B cell (primary cell): ENCODE measurements around the gene DOCK4. TPM values are rescaled to one million over a fixed set of nuclear protein-coding genes. Genes with fewer than 3 reads are reported as not detected.

Source experiments
- ATAC-seq: fragments of 200-7000 bp; cut with Tn5 transposase; one replicate; pipeline ENCODE4 v1.10.0; 2021; ENCODE audit warnings: low read depth, mild to moderate bottlenecking, moderate number of reproducible peaks, moderate library complexity
- CTCF ChIA-PET: fragments of 350-600 bp; sonication (Branson Sonifier 250); formaldehyde crosslinking; loops from one replicate; lab custom pipeline; 2021; ENCODE audit warnings: antibody characterized with exemption, inconsistent platforms; lab: Charles Lee
- POLR2A ChIA-PET: fragments of 350-600 bp; sonication (Branson Sonifier 250); formaldehyde crosslinking; loops from one replicate; lab custom pipeline; 2021; ENCODE audit warnings: antibody characterized with exemption; lab: Charles Lee
- DNase-seq: peaks from one replicate; pipeline ENCODE4 v3.0.0; 2013
- H2AFZ ChIP-seq: 2 replicates; pipeline ENCODE4 v1.6.1; 2012; ENCODE audit warnings: mild to moderate bottlenecking, low read depth, low read length; ENCODE audit not compliant: insufficient read depth, poor library complexity, severe bottlenecking
- H3K27ac ChIP-seq, 2 donors: 1 replicate in 1 of 2; 2 replicates in 1 of 2; pipeline ENCODE4 v1.5.1; 2012 to 2013; ENCODE audit warnings: low read length in 2 of 2, mild to moderate bottlenecking in 2 of 2, moderate library complexity in 1 of 2
- H3K27me3 ChIP-seq, 4 experiments: fragments of 200-600 bp in 1 of 4; sonication (generic) in 1 of 4; replicated peaks in 1 of 4; 1 replicate in 2 of 4; 2 replicates in 2 of 4; pipeline versions ENCODE4 v1.6.1 to v1.7.0; 2013 to 2016; ENCODE audit warnings: low read length in 3 of 4, mild to moderate bottlenecking in 2 of 4, mixed read lengths in 1 of 4, moderate library complexity in 1 of 4; ENCODE audit not compliant: insufficient read depth in 4 of 4, control insufficient read depth in 3 of 4; ENCODE audit errors: control extremely low read depth in 1 of 4
- H3K36me3 ChIP-seq, 2 experiments: replicated peaks in 1 of 2; 1 replicate in 1 of 2; 2 replicates in 1 of 2; pipeline versions ENCODE4 v1.6.1 to v1.7.1; 2013; ENCODE audit warnings: low read length in 1 of 2; ENCODE audit not compliant: insufficient read depth in 2 of 2, control insufficient read depth in 1 of 2; ENCODE audit errors: control extremely low read depth in 1 of 2, extremely low read depth in 1 of 2
- H3K4me1 ChIP-seq, 2 donors: fragments of 200-600 bp in 1 of 2; sonication (generic) in 1 of 2; 1 replicate in 1 of 2; 2 replicates in 1 of 2; pipeline versions ENCODE4 v1.5.1 to v1.6.1; 2013 to 2017; ENCODE audit warnings: low read length in 2 of 2; ENCODE audit not compliant: control insufficient read depth in 2 of 2, insufficient read depth in 2 of 2
- H3K4me2 ChIP-seq: replicated peaks from 2 replicates; pipeline ENCODE3; 2012; ENCODE audit warnings: mild to moderate bottlenecking, low read depth, low read length; ENCODE audit not compliant: poor library complexity, severe bottlenecking
- H3K4me3 ChIP-seq, 5 experiments: fragments of 200-600 bp in 1 of 5; sonication (generic) in 1 of 5; 1 replicate in 3 of 5; 2 replicates in 2 of 5; pipeline versions ENCODE4 v1.5.1 to v1.7.0; 2011 to 2016; ENCODE audit warnings: low read length in 4 of 5, mild to moderate bottlenecking in 4 of 5, low read depth in 2 of 5, control low read depth in 1 of 5, moderate library complexity in 1 of 5; ENCODE audit not compliant: insufficient read depth in 1 of 5; ENCODE audit errors: control extremely low read depth in 1 of 5, extremely low read depth in 1 of 5
- H3K79me2 ChIP-seq: fragments of 200-600 bp; sonication (generic); one replicate; pipeline ENCODE4 v1.6.0; 2016; ENCODE audit warnings: low read length; ENCODE audit not compliant: control insufficient read depth, insufficient read depth
- H3K9ac ChIP-seq: fragments of 200-600 bp; sonication (generic); 2 replicates; pipeline ENCODE4 v1.6.1; 2017; ENCODE audit warnings: mild to moderate bottlenecking, low read length, moderate library complexity
- H3K9me3 ChIP-seq, 3 donors: one replicate each; pipeline versions ENCODE4 v1.6.1 to v1.7.1; 2013; ENCODE audit warnings: low read length in 2 of 3; ENCODE audit not compliant: control insufficient read depth in 2 of 3, insufficient read depth in 1 of 3; ENCODE audit errors: control extremely low read depth in 1 of 3
- H4K20me1 ChIP-seq: 2 replicates; pipeline ENCODE4 v1.6.0; 2012; ENCODE audit warnings: mild to moderate bottlenecking, low read length; ENCODE audit not compliant: insufficient read depth, control insufficient read depth, poor library complexity, severe bottlenecking
- H3K27ac Mint-ChIP-seq: one replicate; pipeline ENCODE4 v1.8.0; 2021; ENCODE audit warnings: mixed read lengths
- H3K27me3 Mint-ChIP-seq: one replicate; pipeline ENCODE4 v1.8.0; 2021; ENCODE audit warnings: mixed read lengths
- H3K4me1 Mint-ChIP-seq: one replicate; pipeline ENCODE4 v1.8.0; 2021; ENCODE audit warnings: mixed read lengths
- H3K4me3 Mint-ChIP-seq: one replicate; pipeline ENCODE4 v1.8.0; 2021; ENCODE audit warnings: mixed read lengths
- H3K9me3 Mint-ChIP-seq: one replicate; pipeline ENCODE4 v1.8.0; 2022; ENCODE audit warnings: mixed read lengths; ENCODE audit not compliant: insufficient read depth
- CTCF ChIP-seq: fragments of 200-600 bp; IDR thresholded peaks from one replicate; pipeline ENCODE4 v1.8.0; 2022; ENCODE audit warnings: antibody characterized with exemption, mild to moderate bottlenecking
- EZH2 ChIP-seq: IDR thresholded peaks from 2 replicates; pipeline ENCODE4 v1.6.1; 2012; ENCODE audit warnings: borderline replicate concordance, low read depth, mild to moderate bottlenecking, moderate library complexity, low read length; ENCODE audit not compliant: insufficient read depth, poor library complexity, severe bottlenecking
- WGBS: methylation state at CpG from one replicate; pipeline ENCODE4 v1.1.5; 2013; ENCODE audit warnings: missing lambda C conversion rate; ENCODE audit not compliant: insufficient coverage; 5-methylcytosine and 5-hydroxymethylcytosine counted together
- intact Hi-C: fragments of 100-400 bp; cut with micrococcal nuclease; formaldehyde crosslinking; loops from one replicate; pipeline ENCODE4 v1.10.0; 2022
- polyA plus RNA-seq: library from polyadenylated mRNA; depleted of rRNA; stranded (reverse); fragments of >200 nt; gene quantifications from 2 replicates; pipeline ENCODE4 v1.2.3, GENCODE V29; 2012
- total RNA-seq, 2 donors: library from RNA; stranded (reverse); fragments of 120-200 nt in 1 of 2; gene quantifications; 1 replicate in 1 of 2; 2 replicates in 1 of 2; pipeline versions ENCODE4 v1.2.3 to v1.2.4, GENCODE V29; 2013 to 2022

The DOCK4 gene
- total and polyA plus RNA-seq, 2 donors (not counting 1 experiment from before 2014, with no cell fraction given), result 0.03 to 4.1 TPM

GRCh38 chr7:112162784-112163506 is 43.3 kb downstream of the DOCK4 start:
- ChIA-PET POLR2A (no interaction called here), CTCF (no interaction called here)

More at GRCh38 chr7:112162784-112163506, 43.3 kb downstream of the DOCK4 start:
- Mint-ChIP-seq H3K4me1 (peaks cover 6% of the 10 kb centered on the region), H3K27me3 (no peaks in the 10 kb centered on the region), H3K27ac (no peak overlapping the region), H3K4me3 (no peak overlapping the region), H3K9me3 (no peaks in the 10 kb centered on the region)
- no peaks in the 10 kb centered on the region for H4K20me1 ChIP-seq
- no peaks in the 10 kb centered on the region for H3K36me3 ChIP-seq
- intact Hi-C loops, result no loop called here
- peaks cover 0 to 5% of the 10 kb centered on the region in 2 donors for H3K4me1 ChIP-seq
- no peak for TF ChIP-seq EZH2
- TF ChIP-seq CTCF, result no peak
- no peaks in the 10 kb centered on the region for H3K27me3 ChIP-seq
- 90% methylated on average over 4 of the region's 6 CpGs for WGBS
- no peak overlapping the region for H2AFZ ChIP-seq
- no peak overlapping the region for H3K4me3 ChIP-seq
- no peak overlapping the region for H3K4me2 ChIP-seq
- no peak overlapping the region for H3K27ac ChIP-seq
- H3K9me3 ChIP-seq, result no peaks in the 10 kb centered on the region
- ATAC-seq, result no peak
- no peak for DNase-seq
- H3K9ac ChIP-seq, result no peak overlapping the region
- no peaks in the 10 kb centered on the region for H3K79me2 ChIP-seq
